HG02970 (cell line): ENCODE data around the gene MAD1L1.

Source experiments
- ATAC-seq: cut with Tn5 transposase; IDR thresholded peaks from one replicate; pipeline ENCODE4 v1.9.1; 2021; ENCODE audit warnings: mild to moderate bottlenecking, moderate library complexity, moderate number of reproducible peaks; ENCODE audit not compliant: unreplicated experiment, low FRiP score

The MAD1L1 gene

DNA sequence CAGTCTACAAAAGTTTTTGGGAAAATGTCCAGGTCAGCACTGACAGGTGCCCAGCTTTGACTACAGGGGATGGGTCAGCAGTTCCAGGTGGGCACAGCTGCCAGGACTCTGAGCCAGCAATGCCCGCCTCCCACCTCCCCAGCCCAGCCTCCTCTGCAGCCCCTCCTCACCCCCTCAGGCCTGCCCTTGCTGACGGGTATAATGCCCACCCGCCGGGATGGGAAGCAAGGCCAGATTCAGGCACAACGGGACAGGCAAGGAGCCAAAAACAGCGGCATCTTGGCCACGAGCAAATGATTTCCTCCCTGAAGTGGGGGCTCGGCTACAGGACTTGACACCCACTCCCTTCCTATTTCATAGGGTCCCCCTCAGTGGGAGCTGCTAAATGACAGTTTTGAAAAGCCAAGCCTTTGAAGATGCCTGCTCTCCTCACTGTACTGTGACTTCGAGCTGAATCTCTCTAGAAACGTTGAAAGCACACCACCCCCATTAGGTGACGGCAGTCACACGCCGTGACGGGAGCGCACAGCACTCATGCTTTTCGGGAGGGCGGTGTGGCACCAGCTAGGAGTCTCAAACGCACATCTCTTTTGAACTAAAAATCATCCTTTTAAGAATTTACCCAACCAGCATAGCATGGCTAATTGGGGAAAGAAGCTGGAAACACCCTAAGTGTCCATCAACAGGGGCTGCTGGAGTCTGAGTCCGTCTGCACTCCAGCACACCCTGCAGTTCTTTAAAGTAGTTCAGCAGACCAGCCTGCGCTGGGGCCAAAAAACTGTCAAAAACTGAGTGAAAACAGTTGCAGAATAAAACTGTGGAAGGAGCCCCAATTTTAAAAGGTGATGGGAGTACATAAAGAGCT, 29.6 kb downstream of the MAD1L1 start:
- ATAC-seq: no peak

DNA sequence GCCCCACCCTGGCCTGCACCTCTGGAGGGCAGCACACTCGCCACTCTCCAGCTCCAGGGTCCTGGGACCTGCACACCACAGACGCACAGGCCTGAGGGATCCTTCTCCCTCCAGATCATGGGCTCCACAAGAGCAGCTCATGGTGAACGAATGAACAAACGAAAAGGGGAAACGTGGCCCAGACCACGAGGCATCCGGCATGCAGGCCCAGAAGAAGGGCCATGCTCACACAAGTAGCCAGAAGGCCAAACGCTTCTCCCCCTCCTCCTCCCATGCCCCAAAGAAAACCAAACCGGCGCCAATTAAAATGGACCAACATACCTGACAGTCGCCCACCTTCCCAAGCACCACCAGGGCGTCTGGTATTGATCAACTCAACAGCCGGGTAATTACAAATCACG, 30.4 kb downstream of the MAD1L1 start:
- ATAC-seq: no peak

- ATAC-seq: no peak
Measured at GRCh38 chr7:2201686-2202360, 30.9 kb downstream of the MAD1L1 start.

GRCh38 chr7:2201128-2201527, 31.6 kb downstream of the MAD1L1 start:
- no peak for ATAC-seq

DNA sequence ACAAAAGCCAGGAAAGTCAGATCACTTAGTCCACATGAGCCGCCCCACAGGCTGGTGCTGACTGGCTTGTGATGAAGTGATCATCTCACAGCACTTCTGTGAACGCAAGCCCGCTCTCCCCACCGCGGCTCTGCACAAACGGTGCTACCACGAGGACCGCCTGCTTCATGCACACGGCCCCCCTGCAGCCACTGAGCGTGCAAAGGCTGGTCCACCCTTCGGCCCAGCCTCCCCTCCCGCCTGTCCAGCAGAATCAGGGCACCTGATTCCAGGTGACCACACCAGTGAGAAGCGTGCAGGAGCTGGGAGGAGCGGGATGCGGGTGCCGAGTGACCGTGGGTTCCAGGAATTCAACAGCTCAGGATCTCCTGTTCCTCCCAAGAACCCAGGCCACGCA, 32.2 kb downstream of the MAD1L1 start:
- ATAC-seq: no peak

- ATAC-seq: no peak
Measured at GRCh38 chr7:2199956-2200583, 32.7 kb downstream of the MAD1L1 start.

DNA sequence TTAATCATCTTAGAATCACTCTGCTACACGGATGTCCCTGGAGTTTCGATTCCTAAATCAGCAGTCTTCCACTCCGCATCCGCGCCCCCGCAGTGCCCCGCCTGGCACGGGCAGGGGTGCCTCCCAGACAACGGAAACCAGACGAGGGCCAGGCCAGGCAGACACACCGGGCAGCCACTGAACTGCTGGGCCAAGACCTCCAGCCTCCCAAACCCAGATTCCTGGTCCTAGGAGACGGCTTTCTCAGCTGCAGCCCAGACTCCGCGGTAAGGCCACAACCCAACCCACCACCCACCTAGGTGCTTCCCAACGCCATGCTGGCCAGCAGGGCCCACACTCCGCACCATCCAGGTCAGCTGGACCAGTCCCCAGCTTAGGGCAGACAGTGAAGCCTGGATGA, 33.2 kb downstream of the MAD1L1 start:
- ATAC-seq: no peak

DNA sequence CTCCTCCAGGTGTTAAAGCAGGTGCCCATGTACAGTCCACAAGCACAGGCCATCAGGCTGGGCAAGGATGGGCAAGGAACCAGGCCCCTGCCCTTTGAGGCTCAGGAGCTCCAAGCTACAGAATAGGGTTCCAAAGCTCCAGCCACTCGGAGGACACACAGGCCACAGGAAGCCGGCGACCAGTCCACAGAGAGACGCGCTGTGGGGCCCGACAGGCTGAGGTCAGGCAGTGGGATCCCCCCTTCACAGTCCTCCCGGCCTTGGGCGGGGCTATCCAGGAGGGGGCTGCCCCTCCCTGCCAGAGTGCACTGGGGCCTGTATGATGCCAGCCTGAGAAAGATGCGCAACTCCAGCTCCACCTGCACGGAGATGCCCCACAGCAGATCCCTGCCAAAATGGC, 34.0 kb downstream of the MAD1L1 start:
- ATAC-seq: no peak

DNA sequence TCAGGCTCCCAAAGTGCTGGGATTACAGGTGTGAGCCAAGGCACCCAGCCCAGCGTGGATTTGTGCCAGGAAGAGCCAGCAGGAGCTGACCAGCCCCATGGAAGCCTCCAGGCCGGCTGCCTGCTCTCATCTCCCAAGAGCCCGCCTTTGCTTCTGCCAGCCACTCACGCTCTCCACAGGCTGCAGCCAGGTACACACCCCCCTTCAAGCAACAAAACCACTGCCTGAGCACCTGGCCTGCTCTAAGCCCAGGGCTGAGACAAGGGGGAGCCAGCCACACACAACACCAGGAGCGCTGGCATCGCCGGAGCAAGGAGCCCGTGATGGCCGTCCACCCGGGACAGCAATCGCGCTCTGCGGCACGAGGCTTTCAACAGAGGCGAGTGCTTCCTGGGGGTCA, 34.5 kb downstream of the MAD1L1 start:
- no peak for ATAC-seq

GRCh38 chr7:2197436-2198155, 35.1 kb downstream of the MAD1L1 start:
- no peak for ATAC-seq

DNA sequence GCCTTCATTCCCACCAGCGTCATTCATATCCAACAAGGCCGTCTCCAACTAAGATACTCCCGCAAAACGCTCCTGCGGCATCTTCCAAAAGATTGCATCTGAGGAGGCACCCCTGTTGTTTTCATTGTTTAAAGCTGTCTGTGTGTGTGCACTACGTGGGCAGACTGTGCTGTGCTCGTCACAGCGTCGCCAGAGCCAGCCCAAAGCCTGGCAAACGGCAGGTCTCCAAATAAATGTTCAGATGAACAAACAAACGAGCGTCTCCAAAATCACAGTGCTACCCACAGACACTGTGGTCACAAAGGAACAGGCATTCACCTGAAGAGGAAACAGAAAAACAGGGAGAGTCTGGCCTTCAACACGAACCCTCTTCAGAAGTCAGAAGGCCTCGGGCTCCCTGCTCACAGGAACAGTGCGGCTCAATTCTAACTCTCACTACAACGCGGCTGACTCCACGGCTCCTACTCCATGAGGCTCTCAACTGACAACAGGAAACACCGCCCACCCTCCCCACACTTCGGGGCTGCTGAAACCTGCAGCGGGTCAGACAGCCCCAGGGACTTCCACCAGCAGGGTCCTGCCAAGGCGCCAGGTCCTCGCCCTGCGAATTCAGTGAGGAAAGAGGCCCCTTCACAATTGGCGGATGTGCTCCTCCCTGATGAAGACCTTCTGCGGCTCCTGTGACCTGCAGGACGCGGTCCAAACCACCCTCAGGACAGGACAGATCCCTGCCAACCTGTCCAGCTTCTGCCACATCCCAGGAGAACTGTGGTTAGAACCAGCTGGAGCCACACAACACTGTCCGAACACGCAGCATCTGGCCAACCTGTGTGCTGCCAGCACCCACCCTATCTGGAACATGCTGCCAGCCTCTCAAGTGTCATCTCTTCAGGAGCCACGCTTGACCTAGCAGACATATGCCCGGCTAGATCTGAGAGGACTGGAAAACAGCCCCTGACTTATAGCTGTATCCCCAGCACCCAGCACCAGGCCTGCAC, 36.1 kb downstream of the MAD1L1 start:
- no peak for ATAC-seq

DNA sequence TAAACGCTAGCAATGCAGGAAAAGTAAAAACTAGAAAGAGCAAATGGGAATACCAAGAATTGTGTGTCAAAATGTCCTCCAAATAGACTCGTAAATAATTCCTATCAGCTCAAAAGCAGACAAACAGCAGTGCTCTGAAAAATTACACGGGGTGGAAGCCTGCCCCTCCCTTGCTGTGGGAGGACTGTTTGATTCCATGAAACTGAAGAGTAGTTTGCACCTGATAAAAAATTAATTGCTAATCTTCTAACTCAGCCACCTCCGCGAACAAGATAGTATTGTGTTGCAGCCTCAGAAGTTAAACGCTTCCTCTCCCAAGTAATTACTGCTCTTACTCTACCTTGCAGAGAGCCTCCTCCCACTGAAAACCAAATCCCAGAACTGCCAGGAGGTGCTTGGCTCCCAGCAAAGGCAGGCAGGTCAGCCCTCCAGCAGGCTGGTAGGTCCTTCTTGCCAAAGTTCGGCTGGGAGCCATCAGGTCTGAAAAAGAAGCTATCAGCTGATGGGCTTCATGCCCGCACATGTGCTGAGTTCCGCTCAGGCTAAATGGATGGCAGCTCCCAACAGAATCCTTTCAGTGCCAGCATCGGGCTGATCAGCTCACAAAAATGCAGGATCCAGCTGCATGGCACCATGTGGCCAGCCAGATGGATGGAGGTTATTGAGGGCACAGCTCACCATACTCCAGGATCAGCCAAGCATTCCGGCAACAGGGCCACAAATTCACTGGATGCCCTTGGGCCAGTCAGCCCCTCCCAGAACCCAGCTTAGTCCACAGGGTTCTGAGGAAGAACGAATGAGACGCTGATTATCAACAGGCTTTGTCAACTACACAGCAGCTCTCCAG, 37.1 kb downstream of the MAD1L1 start:
- ATAC-seq: no peak

DNA sequence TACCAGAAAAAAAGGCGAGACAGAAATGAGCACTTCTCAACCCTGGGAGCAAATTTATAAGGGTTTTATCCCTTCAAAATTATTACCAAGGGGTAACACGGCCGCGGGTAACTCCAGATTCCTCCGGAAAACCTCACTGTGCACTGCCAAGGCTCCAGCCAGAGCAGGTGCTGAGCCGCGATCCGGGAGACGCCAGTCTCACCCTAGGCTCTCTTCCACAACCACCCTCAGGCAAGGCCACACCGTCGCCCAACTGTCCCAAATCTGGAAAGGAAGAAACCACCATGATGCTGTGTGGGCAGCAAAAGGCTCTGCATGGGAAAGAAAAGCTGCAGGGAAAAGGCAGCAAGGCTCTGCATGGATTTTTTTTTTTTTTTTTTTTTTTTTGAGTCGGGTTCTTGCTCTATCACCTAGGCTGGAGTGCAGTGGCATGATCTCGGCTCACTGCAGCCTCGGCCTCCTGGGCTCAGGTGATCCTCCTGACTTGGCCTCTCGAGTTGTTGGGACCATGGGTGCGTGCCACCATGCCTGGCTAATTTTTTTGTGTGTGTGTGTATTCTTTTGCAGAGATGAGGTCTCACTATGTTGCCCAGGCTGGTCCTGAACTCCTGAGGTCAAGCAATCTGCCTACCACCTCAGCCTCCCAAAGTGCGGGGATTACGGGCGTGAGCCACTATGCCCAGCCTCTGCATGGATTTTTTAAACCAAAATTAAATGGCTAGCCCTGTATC, 39.0 kb downstream of the MAD1L1 start:
- ATAC-seq: no peak

GRCh38 chr7:2192831-2193534, 39.8 kb downstream of the MAD1L1 start:
- no peak for ATAC-seq

- ATAC-seq: no peak
Measured at GRCh38 chr7:2191016-2191415, 41.7 kb downstream of the MAD1L1 start.

DNA sequence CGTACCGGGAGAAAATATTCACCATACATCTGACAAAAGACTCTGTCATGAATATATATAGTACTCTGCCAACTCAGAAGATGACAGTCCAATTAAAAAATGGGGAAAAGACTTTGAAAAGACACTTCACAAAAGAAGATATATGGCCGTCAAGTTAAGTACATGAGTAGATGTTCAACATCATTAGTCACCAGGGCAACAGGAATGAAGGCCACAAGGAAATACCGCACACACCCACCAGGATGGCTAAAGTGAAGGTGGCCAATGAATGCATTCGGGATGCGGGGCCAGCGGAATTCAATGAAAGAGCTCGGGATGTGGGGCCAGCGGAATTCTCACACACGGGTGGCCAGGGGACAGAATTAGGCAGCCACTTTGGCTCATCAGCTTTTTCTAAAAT, 42.2 kb downstream of the MAD1L1 start:
- ATAC-seq: no peak

- ATAC-seq: no peak
Measured at GRCh38 chr7:2186166-2186565, 46.6 kb downstream of the MAD1L1 start.

GRCh38 chr7:2185715-2186114, 47.0 kb downstream of the MAD1L1 start:
- ATAC-seq: no peak
